Measurements from ENCODE around the gene IRS1.

The IRS1 gene

DNA sequence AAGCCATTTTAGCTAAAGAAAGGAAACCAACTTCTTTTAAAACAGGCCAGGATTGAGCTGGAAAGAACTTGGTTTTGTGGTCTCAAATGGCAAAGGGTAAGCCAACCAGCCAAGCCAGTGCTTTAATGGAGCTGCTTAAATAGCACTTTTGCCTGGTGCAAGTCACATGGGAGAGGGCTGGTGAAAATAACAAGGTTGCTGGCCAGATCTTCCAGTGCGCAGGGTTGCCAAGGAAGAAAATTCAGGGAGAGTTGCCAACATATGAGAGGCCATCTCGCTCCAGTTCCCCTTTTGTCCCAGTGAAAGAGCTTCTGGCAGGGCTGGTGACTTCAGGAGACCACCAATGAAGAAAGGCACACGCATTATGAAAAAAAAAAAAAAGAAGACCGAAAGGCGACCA is 57.3 kb downstream of the IRS1 start:
- TF ChIP-seq, protein P1, sequence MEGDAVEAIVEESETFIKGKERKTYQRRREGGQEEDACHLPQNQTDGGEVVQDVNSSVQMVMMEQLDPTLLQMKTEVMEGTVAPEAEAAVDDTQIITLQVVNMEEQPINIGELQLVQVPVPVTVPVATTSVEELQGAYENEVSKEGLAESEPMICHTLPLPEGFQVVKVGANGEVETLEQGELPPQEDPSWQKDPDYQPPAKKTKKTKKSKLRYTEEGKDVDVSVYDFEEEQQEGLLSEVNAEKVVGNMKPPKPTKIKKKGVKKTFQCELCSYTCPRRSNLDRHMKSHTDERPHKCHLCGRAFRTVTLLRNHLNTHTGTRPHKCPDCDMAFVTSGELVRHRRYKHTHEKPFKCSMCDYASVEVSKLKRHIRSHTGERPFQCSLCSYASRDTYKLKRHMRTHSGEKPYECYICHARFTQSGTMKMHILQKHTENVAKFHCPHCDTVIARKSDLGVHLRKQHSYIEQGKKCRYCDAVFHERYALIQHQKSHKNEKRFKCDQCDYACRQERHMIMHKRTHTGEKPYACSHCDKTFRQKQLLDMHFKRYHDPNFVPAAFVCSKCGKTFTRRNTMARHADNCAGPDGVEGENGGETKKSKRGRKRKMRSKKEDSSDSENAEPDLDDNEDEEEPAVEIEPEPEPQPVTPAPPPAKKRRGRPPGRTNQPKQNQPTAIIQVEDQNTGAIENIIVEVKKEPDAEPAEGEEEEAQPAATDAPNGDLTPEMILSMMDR (IDR thresholded peaks at IDR 0.05; ENCODE audit: borderline replicate concordance, insufficient read depth, low read depth, low read length) = no peak
- H3K4me3 ChIP-seq (ENCODE audit: low read depth, low read length) = no peak overlapping the region

DNA sequence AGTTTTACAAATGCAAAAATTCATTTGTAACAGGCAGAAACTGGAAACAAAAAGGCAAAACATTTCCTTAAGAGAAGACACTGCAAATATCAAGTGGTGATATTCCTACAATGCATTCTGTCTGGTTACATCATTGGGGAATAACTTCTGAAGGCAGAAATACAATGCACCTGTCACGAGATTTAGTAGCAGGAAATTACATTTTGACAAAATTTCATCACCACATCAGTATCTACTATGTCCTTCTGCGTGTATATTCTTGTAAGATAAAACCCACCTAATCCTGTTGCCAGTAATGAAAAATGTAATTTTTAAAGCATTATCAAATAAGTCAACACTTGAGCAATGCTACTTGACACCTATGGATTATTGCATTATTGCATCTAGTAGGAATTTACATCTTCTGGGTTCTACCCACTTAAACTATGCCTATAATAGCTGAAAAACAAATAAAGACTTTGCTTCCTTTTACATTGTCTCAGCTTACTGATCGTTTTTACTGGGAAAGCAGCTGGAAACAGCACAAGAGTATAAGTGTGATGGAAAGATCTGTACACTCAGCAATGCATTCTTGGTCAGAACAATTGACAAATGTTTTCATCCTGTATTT is 59.5 kb downstream of the IRS1 start:
- TF ChIP-seq, protein P1 (IDR thresholded peaks at IDR 0.05; ENCODE audit: borderline replicate concordance, insufficient read depth, low read depth, low read length) = no peak
- H3K4me3 ChIP-seq (ENCODE audit: low read depth, low read length) = no peak overlapping the region

DNA sequence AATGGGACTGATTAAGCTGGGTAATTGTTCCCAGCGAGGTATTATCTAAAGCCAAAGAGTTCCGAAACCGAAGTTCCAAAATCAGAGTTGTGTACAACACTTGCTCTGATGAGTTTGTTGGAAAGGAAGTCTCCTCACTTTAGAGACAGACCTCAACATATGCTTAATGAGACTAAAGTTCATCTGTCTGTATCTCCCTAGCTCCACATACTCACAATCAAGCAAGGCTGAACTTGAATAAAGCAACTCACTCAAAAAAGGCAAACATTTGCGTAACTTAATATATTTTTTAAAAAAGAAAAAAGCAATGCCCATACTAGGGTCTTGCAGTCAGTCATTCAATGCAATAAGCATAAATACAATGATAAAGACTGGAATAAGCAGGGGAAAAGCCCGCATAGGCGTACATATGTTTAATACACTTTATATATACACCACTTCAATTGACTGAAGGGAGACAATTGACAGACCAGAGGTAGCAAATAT is 60.0 kb downstream of the IRS1 start:
- TF ChIP-seq, protein P1 (IDR thresholded peaks at IDR 0.05; ENCODE audit: borderline replicate concordance, insufficient read depth, low read depth, low read length) = no peak
- H3K4me3 ChIP-seq (ENCODE audit: low read depth, low read length) = no peak overlapping the region

DNA sequence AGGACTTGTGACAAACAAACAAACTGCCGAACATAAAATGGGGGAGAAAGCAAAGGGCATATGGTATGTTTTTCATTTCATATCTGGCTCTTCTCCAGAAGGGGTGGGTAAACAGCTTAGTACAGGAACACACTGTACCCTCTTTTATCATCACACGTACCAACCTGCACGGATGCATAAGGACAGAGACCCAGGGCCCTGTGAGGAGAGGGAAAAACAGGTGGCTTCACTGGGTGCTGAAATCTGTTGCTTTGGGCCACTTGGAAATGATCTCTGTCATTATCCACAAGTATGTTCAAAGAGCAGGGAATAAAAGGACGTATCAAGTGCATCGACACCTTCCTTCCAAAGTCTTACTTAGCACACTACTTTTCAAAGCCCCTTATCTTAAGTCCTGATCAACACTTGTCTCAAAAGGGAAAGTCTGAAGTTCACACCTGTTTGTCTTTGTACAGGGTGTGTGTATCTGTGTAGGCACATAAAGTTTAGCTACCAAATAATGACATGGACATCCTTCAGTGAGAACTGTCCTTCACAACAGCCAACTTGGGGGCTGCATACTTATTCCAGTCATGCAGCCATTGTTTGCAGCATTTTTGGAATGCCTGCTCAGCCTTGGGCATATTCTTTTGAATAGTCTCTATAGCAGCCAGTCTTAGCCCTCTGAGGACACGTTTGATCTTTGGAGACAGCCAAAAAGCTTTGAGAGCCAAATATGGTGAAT is 60.6 kb downstream of the IRS1 start:
- TF ChIP-seq, protein P1 (IDR thresholded peaks at IDR 0.05; ENCODE audit: borderline replicate concordance, insufficient read depth, low read depth, low read length) = no peak
- H3K4me3 ChIP-seq (ENCODE audit: low read depth, low read length) = no peak overlapping the region

DNA sequence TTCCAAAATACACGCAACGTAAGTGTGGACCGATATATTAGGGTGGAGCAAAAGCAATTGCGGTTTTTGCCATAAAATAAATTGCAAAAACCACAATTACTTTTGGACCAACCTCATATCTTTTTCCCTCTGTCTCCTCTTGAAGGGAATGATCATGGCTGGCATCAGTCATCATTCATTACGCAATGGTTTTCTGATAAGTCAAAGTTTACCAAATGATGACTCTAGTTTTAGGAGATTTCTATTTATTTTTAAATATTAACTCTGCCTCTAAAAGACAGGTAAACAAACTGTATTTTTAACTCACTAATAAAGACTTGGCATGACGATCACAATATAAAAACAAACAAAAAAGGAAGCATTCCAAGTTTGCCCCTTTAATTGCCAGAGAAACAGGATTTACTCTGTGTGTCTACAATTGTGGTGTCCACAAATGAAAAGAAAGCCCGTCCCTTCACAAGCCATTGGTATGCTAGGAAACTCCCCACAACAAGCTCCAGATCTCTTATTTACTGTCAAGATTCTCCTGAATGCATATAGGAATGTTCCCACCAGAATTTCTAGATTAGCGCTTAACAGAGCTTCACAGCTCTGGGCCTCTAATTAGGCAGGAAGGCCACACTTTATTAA is 61.3 kb downstream of the IRS1 start:
- no peak overlapping the region for H3K4me3 ChIP-seq (ENCODE audit: low read depth, low read length)
- TF ChIP-seq, protein P1 (IDR thresholded peaks at IDR 0.05; ENCODE audit: borderline replicate concordance, insufficient read depth, low read depth, low read length) = no peak

DNA sequence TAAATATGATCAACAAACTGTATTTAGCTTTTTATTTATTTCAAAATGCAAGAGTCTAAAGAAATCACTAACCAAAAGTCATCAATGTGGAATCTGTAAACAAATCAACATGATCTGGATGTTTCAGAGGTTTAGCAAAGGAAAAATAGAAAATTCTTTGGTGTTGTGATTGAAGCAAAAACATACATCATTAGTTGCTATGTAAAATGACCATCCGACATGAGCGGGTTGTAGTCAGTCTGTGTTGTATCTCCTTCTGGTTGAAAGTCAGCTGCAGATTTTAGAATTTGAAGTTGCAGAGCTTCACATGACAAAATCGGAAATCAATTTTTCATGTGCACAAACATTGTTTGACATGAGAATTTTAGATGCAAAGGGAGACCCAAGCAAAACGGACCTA is 63.2 kb downstream of the IRS1 start:
- TF ChIP-seq, protein P1 (IDR thresholded peaks at IDR 0.05; ENCODE audit: borderline replicate concordance, insufficient read depth, low read depth, low read length) = no peak
- H3K4me3 ChIP-seq (ENCODE audit: low read depth, low read length) = no peak overlapping the region
